Mesothelial cell of epicardium (in vitro differentiated cells): ENCODE measurements around the gene FOXF2. TPM values are rescaled to one million over a fixed set of nuclear protein-coding genes. Genes with fewer than 3 reads are reported as not detected.

Experiments used
- DNase-seq, 2 experiments: peaks; one replicate each; pipeline ENCODE4 v3.0.0; 2021; ENCODE audit warnings: low spot score in 2 of 2; ENCODE audit not compliant: unreplicated experiment in 2 of 2
- H3K27ac Mint-ChIP-seq: 2 replicates; pipeline ENCODE4 v1.8.0; 2021; ENCODE audit warnings: mixed read lengths
- H3K27me3 Mint-ChIP-seq: 2 replicates; pipeline ENCODE4 v1.8.0; 2021; ENCODE audit warnings: low read depth, mixed read lengths
- H3K36me3 Mint-ChIP-seq: 2 replicates; pipeline ENCODE4 v1.8.0; 2021; ENCODE audit warnings: mixed read lengths
- H3K4me1 Mint-ChIP-seq: 2 replicates; pipeline ENCODE4 v1.8.0; 2021; ENCODE audit warnings: mixed read lengths
- H3K4me3 Mint-ChIP-seq: 2 replicates; pipeline ENCODE4 v1.8.0; 2021; ENCODE audit warnings: mild to moderate bottlenecking, moderate library complexity, mixed read lengths
- H3K9me3 Mint-ChIP-seq: 2 replicates; pipeline ENCODE4 v1.8.0; 2021; ENCODE audit warnings: mixed read lengths
- CTCF ChIP-seq: fragments of 200-600 bp; sonication (generic); IDR thresholded peaks from one replicate; pipeline ENCODE4 v1.5.0; 2021; ENCODE audit warnings: antibody characterized with exemption; ENCODE audit not compliant: unreplicated experiment
- total RNA-seq: library from RNA; stranded (reverse); gene quantifications from 3 replicates; pipeline ENCODE4 v1.2.1, GENCODE V29; 2021

Gene FOXF2
- total RNA-seq, 1 donor from 2014 or later: 0.13 TPM

DNA sequence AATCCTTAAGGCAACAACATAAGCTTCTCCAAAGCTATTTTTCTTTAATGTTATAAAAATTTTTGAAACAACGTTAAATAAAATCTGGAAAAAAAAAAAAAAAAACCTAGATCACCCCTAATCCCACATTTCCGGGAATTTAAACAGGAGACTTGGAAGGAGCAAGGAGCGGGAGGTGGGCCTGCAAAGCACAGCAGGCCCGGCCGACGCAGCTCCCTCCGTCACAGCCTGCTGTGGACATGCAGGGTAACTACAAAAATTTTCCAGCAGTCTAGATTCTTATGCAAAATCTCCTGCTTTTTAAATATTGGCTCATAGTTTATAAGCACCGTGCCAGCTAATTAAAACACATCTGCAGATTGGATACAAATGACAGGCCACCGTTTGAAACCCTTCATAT, 23.5 kb downstream of the FOXF2 start:
- Mint-ChIP-seq H3K9me3 (no peaks in the 10 kb centered on the region), H3K4me3 (no peak overlapping the region), H3K27ac (no peak overlapping the region), H3K36me3 (no peaks in the 10 kb centered on the region), H3K4me1 (peaks cover 7% of the 10 kb centered on the region), H3K27me3 (peaks cover 61% of the 10 kb centered on the region)
- no peak for TF ChIP-seq CTCF
- DNase-seq: peak in 1 of 2 experiments; percentile 1

- Mint-ChIP-seq H3K4me1 (no peaks in the 10 kb centered on the region), H3K36me3 (no peaks in the 10 kb centered on the region), H3K27ac (no peak overlapping the region), H3K4me3 (no peak overlapping the region), H3K27me3 (peaks cover 41% of the 10 kb centered on the region), H3K9me3 (peaks cover 6% of the 10 kb centered on the region)
- DNase-seq: peak in 1 of 2 experiments; percentile 7
- TF ChIP-seq CTCF: no peak
Measured at GRCh38 chr6:1415416-1416063, 26.2 kb downstream of the FOXF2 start.

DNA sequence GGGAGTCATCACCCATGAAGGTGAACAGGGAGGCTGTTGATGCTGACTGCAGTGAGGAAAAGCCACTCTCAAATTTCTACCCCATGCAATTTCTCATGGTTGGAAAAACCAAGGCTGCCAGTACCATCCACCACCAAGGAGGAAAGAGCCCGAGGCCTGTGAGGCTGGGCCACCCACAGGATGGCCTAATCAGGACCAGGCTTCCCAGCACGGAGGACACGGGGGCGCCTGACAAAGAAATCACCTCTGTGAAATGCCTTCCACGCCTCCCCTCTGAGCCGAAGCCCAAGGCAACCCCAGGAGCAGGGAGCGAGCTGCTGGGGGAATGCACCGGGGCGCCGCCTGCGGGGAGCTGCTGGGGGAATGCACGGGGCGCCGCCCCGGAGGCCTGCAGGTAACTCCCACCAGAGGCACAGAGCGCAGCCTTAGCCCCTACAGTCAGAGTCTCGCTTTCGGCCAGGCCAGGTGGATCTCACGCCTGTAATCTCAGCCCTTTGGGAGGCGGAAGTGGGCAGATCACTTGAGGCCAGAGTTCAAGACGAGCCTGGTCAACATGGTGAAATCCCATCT, 26.9 kb downstream of the FOXF2 start:
- Mint-ChIP-seq H3K9me3 (peaks cover 13% of the 10 kb centered on the region), H3K27ac (no peak overlapping the region), H3K4me1 (no peaks in the 10 kb centered on the region), H3K4me3 (no peak overlapping the region), H3K36me3 (no peaks in the 10 kb centered on the region), H3K27me3 (peaks cover 37% of the 10 kb centered on the region)
- no peak for TF ChIP-seq CTCF
- DNase-seq: peak in 1 of 2 experiments; percentile 34

- Mint-ChIP-seq H3K27me3 (peaks cover 35% of the 10 kb centered on the region), H3K27ac (no peak overlapping the region)
Measured at GRCh38 chr6:1416820-1417219, 27.4 kb downstream of the FOXF2 start.

DNA sequence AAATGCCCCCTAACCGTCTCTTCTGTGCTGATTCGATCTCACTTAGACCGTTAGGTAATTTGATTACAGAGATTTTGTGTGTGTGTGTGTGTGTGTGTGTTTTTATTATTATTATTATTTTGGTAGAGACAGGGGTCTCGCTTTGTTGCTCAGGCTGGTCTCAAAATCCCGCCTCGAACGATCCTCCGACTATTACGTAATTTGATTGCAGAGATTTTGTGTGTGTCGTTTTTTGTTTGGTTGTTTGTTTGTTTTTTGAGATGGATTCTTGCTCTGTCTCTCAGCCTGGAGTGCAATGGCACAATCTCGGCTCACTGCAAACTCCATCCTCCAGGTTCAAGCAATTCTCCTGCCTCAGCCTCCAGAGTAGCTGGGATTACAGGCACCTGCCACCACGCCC, 28.3 kb downstream of the FOXF2 start:
- Mint-ChIP-seq H3K27me3 (peaks cover 30% of the 10 kb centered on the region), H3K4me1 (no peaks in the 10 kb centered on the region), H3K4me3 (no peak overlapping the region)

More at GRCh38 chr6:1416820-1417219, 27.4 kb downstream of the FOXF2 start:
- Mint-ChIP-seq H3K4me1 (no peaks in the 10 kb centered on the region), H3K4me3 (no peak overlapping the region), H3K9me3 (peaks cover 13% of the 10 kb centered on the region), H3K36me3 (no peaks in the 10 kb centered on the region)
- peak in 1 of 2 experiments; percentile 27 for DNase-seq
- TF ChIP-seq CTCF: no peak

More for the DNA sequence above, 28.3 kb downstream of the FOXF2 start:
- Mint-ChIP-seq H3K27ac (no peak overlapping the region), H3K9me3 (peaks cover 13% of the 10 kb centered on the region), H3K36me3 (no peaks in the 10 kb centered on the region)
- TF ChIP-seq CTCF: no peak
- DNase-seq: no peak
